ENCODE data around the gene TSPAN9. TPM values are rescaled to one million over a fixed set of nuclear protein-coding genes. Genes with fewer than 3 reads are reported as not detected.

The TSPAN9 gene
- total and polyA plus RNA-seq, 9 donors = 24.9 to 72.3 (median 55.7) TPM

- intact Hi-C loops (cut with DNase I) = no loop called here
- no peak overlapping the region for H3K4me3 ChIP-seq
- no peak for DNase-seq
- TF ChIP-seq, protein P1, sequence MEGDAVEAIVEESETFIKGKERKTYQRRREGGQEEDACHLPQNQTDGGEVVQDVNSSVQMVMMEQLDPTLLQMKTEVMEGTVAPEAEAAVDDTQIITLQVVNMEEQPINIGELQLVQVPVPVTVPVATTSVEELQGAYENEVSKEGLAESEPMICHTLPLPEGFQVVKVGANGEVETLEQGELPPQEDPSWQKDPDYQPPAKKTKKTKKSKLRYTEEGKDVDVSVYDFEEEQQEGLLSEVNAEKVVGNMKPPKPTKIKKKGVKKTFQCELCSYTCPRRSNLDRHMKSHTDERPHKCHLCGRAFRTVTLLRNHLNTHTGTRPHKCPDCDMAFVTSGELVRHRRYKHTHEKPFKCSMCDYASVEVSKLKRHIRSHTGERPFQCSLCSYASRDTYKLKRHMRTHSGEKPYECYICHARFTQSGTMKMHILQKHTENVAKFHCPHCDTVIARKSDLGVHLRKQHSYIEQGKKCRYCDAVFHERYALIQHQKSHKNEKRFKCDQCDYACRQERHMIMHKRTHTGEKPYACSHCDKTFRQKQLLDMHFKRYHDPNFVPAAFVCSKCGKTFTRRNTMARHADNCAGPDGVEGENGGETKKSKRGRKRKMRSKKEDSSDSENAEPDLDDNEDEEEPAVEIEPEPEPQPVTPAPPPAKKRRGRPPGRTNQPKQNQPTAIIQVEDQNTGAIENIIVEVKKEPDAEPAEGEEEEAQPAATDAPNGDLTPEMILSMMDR (IDR thresholded peaks at IDR 0.05) = no peak
- TF ChIP-seq POLR2A (IDR thresholded peaks at IDR 0.05) (no peak), EP300 (IDR thresholded peaks at IDR 0.05) (no peak)
- H3K27ac ChIP-seq = no peak overlapping the region
- H3K4me1 ChIP-seq (ENCODE audit: insufficient read depth) = peaks cover 4% of the 10 kb centered on the region
- H3K9me3 ChIP-seq = no peaks in the 10 kb centered on the region
- H3K36me3 ChIP-seq = no peaks in the 10 kb centered on the region
- 29 to 47% (median 39%) methylated on average over 7 to 10 of the region's 10 CpGs for WGBS, 3 donors
- H3K27me3 ChIP-seq = no peaks in the 10 kb centered on the region
These were observed 256.4 kb downstream of the TSPAN9 start for GRCh38 chr12:3333583-3333982.

DNA sequence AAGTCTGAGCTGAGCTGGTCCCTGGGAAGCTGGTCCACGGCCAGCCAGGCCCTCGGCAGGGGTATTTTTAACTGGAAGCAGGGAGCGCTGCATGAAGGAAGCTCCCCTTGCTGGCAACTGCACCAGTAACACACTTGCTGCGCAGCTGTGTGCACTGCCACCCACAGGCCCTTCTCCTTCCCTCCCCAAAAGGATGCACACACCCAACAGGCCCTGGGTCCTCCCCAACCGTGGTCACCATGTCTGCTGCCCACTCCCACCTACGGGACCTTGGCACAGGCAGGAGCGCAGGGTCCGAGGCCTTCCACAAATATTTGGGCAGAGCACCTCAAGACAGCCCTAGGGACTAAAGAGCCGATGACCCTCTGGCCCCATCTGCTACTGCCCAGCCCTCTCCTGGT is 256.8 kb downstream of the TSPAN9 start:
- Histone ChIP-seq H3K27ac (no peak overlapping the region), H3K36me3 (no peaks in the 10 kb centered on the region), H3K4me3 (no peak overlapping the region), H3K27me3 (no peaks in the 10 kb centered on the region), H3K4me1 (ENCODE audit: insufficient read depth) (peaks cover 4% of the 10 kb centered on the region), H3K9me3 (no peaks in the 10 kb centered on the region)
- 72 to 76% (median 74%) methylated on average over 9 of the region's 9 CpGs for WGBS, 3 donors
- DNase-seq = no peak
- intact Hi-C loops (cut with DNase I) = no loop called here
- TF ChIP-seq EP300 (IDR thresholded peaks at IDR 0.05) (no peak), POLR2A (IDR thresholded peaks at IDR 0.05) (no peak)
- TF ChIP-seq, protein P1 (IDR thresholded peaks at IDR 0.05) = no peak

GRCh38 chr12:3335078-3335487 is 257.9 kb downstream of the TSPAN9 start:
- H3K9me3 ChIP-seq = no peaks in the 10 kb centered on the region
- DNase-seq = no peak
- peaks cover 4% of the 10 kb centered on the region for H3K4me1 ChIP-seq (ENCODE audit: insufficient read depth)
- H3K36me3 ChIP-seq = no peaks in the 10 kb centered on the region
- TF ChIP-seq EP300 (IDR thresholded peaks at IDR 0.05) (no peak), POLR2A (IDR thresholded peaks at IDR 0.05) (no peak)
- TF ChIP-seq, protein P1 (IDR thresholded peaks at IDR 0.05) = no peak
- no peak overlapping the region for H3K27ac ChIP-seq
- H3K27me3 ChIP-seq = no peaks in the 10 kb centered on the region
- H3K4me3 ChIP-seq = no peak overlapping the region
- intact Hi-C loops (cut with DNase I) = no loop called here
- WGBS, 3 donors = 85 to 93% (median 90%) methylated on average over 8 of the region's 8 CpGs

Small RNAs within 50 kb of the gene (small RNA-seq; reads per million reads assigned to genes)
- gene AC005912.1 = not detected
- not detected for gene RF00017

Other genes starting within 250 kb of the TSPAN9 start
- gene NRIP2, start 242.3 kb upstream of the TSPAN9 start, total RNA-seq = 10 to 100 TPM in 3 of 7 donors, 1 to 10 TPM in 3, under 1 TPM in 1; 0.83 to 15.1 (median 6.3) TPM
- 10 to 100 TPM in 1 of 2 donors, 1 to 10 TPM in 1; 4.9 to 10.3 TPM for gene NRIP2, start 242.3 kb upstream of the TSPAN9 start, polyA plus RNA-seq
- not detected for gene TEX52, start 220.3 kb upstream of the TSPAN9 start, total RNA-seq
- gene TEX52, start 220.3 kb upstream of the TSPAN9 start, polyA plus RNA-seq = not detected
- 1 to 10 TPM in 1 of 7 donors, under 1 TPM in 4, not detected in 2; 0.22 to 2.5 (median 0.36) TPM for gene FOXM1, start 200.2 kb upstream of the TSPAN9 start, total RNA-seq
- gene FOXM1, start 200.2 kb upstream of the TSPAN9 start, polyA plus RNA-seq = 1 to 10 TPM in 1 of 2 donors, under 1 TPM in 1; 0.62 to 3.0 TPM
- gene RHNO1, start 200.2 kb upstream of the TSPAN9 start, total RNA-seq = 10 to 100 TPM; 10.1 to 21.9 (median 18.7) TPM
- gene RHNO1, start 200.2 kb upstream of the TSPAN9 start, polyA plus RNA-seq = 10 to 100 TPM; 17.3 to 26.1 TPM
- gene TULP3, start 186.5 kb upstream of the TSPAN9 start, total RNA-seq = 10 to 100 TPM; 27.3 to 45.6 (median 42.1) TPM
- 10 to 100 TPM; 32.4 to 58.6 TPM for gene TULP3, start 186.5 kb upstream of the TSPAN9 start, polyA plus RNA-seq
- 10 to 100 TPM in 2 of 7 donors, 1 to 10 TPM in 5; 3.6 to 19.9 (median 5.9) TPM for gene TEAD4, start 118.0 kb upstream of the TSPAN9 start, total RNA-seq
- gene TEAD4, start 118.0 kb upstream of the TSPAN9 start, polyA plus RNA-seq = 1 to 10 TPM; 6.7 to 7.2 TPM